ENCODE results near the gene TEAD1.

TEAD1 gene

GRCh38 chr11:12767027-12767426 is 92.8 kb downstream of the TEAD1 start:
- Histone ChIP-seq H3K9ac (ENCODE audit: low read length) (no peak overlapping the region), H3K27me3 (ENCODE audit: control insufficient read depth, insufficient read depth, low read length) (no peaks in the 10 kb centered on the region), H3K4me1 (ENCODE audit: control insufficient read depth, insufficient read depth, low read length) (peaks cover 9% of the 10 kb centered on the region), H3K4me3 (ENCODE audit: low read length) (no peak overlapping the region), H3K36me3 (ENCODE audit: control insufficient read depth, insufficient read depth, low read length) (peaks cover 5% of the 10 kb centered on the region), H3K9me3 (ENCODE audit: control insufficient read depth, low read length) (no peaks in the 10 kb centered on the region)

GRCh38 chr11:12767577-12767976 is 93.4 kb downstream of the TEAD1 start:
- Histone ChIP-seq H3K36me3 (ENCODE audit: control insufficient read depth, insufficient read depth, low read length) (peaks cover 5% of the 10 kb centered on the region), H3K9ac (ENCODE audit: low read length) (no peak overlapping the region), H3K4me1 (ENCODE audit: control insufficient read depth, insufficient read depth, low read length) (peaks cover 9% of the 10 kb centered on the region), H3K27me3 (ENCODE audit: control insufficient read depth, insufficient read depth, low read length) (no peaks in the 10 kb centered on the region), H3K9me3 (ENCODE audit: control insufficient read depth, low read length) (no peaks in the 10 kb centered on the region), H3K4me3 (ENCODE audit: low read length) (no peak overlapping the region)

DNA sequence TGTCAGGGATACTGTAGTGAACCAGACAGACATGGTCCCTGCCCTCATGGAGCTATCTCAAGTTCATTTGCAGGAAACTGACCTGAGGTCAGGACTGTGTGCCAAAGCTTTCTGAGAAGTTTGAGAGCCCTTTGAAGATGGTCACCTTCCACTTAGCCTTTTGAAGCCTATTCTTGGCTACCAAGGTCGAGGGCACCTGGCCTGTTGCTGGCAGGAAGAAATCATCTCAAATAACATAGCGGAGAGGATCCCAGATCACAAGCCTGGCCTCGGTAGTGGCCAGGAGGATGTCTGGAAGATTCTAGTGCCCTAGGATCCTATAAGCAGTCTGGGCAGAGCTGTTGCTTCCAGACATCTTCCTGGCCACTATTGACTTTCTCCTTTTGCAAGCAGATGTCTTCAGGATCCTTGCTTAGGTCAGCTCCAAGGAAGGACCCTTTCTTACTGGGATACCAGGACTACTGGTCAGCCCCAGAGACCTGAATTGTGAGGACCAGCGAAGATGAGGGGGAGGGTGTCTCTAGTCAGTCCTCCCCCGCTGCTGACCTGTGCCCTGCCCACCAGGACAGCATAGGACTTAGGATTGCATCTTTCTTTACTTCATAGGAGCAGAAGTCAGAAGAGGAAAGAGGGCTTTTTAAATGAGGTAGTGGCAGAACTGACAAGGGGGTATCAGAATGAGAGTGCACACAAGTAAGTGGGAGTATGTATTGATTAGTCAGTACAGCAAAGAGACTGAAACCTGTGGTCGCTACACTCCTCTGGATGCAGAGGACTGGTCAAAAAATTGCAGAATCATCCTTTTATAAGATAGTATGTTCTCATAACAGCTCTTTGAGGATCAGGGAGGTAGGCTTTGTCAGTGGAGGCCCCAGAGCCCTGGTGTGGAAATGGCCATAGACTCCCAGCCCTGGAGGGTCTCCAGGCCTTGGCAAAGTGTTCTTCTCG is 94.8 kb downstream of the TEAD1 start:
- Histone ChIP-seq H3K9ac (ENCODE audit: low read length) (no peak overlapping the region), H3K4me1 (ENCODE audit: control insufficient read depth, insufficient read depth, low read length) (peaks cover 9% of the 10 kb centered on the region), H3K36me3 (ENCODE audit: control insufficient read depth, insufficient read depth, low read length) (peaks cover 4% of the 10 kb centered on the region), H3K4me3 (ENCODE audit: low read length) (no peak overlapping the region), H3K27me3 (ENCODE audit: control insufficient read depth, insufficient read depth, low read length) (no peaks in the 10 kb centered on the region), H3K9me3 (ENCODE audit: control insufficient read depth, low read length) (no peaks in the 10 kb centered on the region)

GRCh38 chr11:12769834-12770345 is 95.7 kb downstream of the TEAD1 start:
- H3K4me1 ChIP-seq (ENCODE audit: control insufficient read depth, insufficient read depth, low read length) = peaks cover 9% of the 10 kb centered on the region
- no peaks in the 10 kb centered on the region for H3K9me3 ChIP-seq (ENCODE audit: control insufficient read depth, low read length)
- H3K36me3 ChIP-seq (ENCODE audit: control insufficient read depth, insufficient read depth, low read length) = no peaks in the 10 kb centered on the region
- no peak overlapping the region for H3K4me3 ChIP-seq (ENCODE audit: low read length)
- no peaks in the 10 kb centered on the region for H3K27me3 ChIP-seq (ENCODE audit: control insufficient read depth, insufficient read depth, low read length)
- H3K9ac ChIP-seq (ENCODE audit: low read length) = no peak overlapping the region

DNA sequence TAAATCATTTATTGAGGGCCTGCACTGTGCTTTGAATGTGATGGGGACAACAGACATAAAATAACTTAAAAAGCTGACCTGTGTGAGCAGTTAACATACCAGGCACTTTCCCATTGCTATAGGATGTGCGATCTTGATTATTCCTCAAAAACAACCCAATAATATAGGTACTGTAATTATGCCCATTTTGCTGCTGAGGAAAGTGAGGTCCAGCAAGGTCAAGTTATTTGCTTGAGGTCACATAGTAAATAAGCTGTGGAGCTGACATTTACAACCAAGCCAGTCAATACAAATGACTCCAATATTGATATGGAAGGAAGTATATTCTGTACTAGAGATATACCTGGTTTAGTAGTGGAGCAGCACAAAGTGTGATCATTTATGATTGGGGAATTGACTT is 96.2 kb downstream of the TEAD1 start:
- no peaks in the 10 kb centered on the region for H3K36me3 ChIP-seq (ENCODE audit: control insufficient read depth, insufficient read depth, low read length)
- H3K9me3 ChIP-seq (ENCODE audit: control insufficient read depth, low read length) = no peaks in the 10 kb centered on the region
- H3K27me3 ChIP-seq (ENCODE audit: control insufficient read depth, insufficient read depth, low read length) = no peaks in the 10 kb centered on the region
- no peak overlapping the region for H3K9ac ChIP-seq (ENCODE audit: low read length)
- peaks cover 9% of the 10 kb centered on the region for H3K4me1 ChIP-seq (ENCODE audit: control insufficient read depth, insufficient read depth, low read length)
- H3K4me3 ChIP-seq (ENCODE audit: low read length) = no peak overlapping the region

DNA sequence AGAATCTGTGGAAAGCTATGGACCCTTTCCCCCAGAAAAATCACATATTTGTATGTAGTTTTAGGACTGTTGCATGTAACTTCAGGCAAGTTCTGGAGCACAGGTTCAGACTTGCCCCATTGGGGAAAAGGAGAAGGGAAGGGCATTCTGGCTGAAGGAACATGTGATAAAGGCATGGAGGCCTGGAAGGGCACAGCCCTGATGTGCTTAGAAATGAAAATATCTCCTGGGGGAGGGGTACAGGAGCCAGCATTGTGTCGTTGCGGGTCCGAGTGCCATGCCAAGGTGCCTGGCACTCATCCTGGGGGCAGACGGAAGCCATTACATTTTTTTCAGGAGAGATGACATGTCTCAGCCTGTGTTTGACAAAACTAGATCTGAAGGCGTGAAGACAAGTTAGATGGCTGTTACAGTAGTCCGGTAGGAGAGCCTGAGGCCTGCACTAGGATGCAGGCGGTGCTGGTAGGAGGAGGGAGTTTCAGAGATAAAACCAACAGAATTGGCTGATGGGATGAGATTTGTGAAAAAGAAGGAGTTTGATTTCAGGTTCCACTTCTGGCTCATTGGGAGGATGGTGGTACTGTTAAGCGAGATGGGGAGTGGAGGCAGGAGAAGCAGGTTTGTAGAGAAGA is 96.9 kb downstream of the TEAD1 start:
- Histone ChIP-seq H3K9me3 (ENCODE audit: control insufficient read depth, low read length) (no peaks in the 10 kb centered on the region), H3K27me3 (ENCODE audit: control insufficient read depth, insufficient read depth, low read length) (no peaks in the 10 kb centered on the region), H3K4me3 (ENCODE audit: low read length) (no peak overlapping the region), H3K36me3 (ENCODE audit: control insufficient read depth, insufficient read depth, low read length) (no peaks in the 10 kb centered on the region), H3K9ac (ENCODE audit: low read length) (no peak overlapping the region), H3K4me1 (ENCODE audit: control insufficient read depth, insufficient read depth, low read length) (peaks cover 9% of the 10 kb centered on the region)

DNA sequence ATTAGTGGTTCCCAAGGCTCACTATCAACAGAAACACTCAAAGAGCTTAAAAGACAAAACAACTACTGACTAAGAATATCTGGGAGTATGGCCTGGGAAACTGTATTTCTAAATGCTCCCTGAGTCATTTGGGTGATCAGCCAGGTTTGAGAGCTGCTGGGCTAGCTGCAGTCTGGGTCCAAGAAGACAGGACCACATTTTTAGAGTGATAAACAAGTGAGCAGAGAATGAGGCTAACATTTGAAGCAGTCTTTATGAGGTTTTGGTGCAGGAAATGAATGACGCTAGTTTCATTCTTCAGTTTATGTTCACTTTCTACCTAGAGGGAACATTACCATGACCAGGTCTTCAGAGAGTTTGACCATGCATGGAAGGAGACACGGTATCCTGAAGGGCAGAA is 97.7 kb downstream of the TEAD1 start:
- H3K4me3 ChIP-seq (ENCODE audit: low read length) = no peak overlapping the region
- no peaks in the 10 kb centered on the region for H3K9me3 ChIP-seq (ENCODE audit: control insufficient read depth, low read length)
- no peaks in the 10 kb centered on the region for H3K27me3 ChIP-seq (ENCODE audit: control insufficient read depth, insufficient read depth, low read length)
- peaks cover 9% of the 10 kb centered on the region for H3K4me1 ChIP-seq (ENCODE audit: control insufficient read depth, insufficient read depth, low read length)
- H3K36me3 ChIP-seq (ENCODE audit: control insufficient read depth, insufficient read depth, low read length) = no peaks in the 10 kb centered on the region
- no peak overlapping the region for H3K9ac ChIP-seq (ENCODE audit: low read length)

DNA sequence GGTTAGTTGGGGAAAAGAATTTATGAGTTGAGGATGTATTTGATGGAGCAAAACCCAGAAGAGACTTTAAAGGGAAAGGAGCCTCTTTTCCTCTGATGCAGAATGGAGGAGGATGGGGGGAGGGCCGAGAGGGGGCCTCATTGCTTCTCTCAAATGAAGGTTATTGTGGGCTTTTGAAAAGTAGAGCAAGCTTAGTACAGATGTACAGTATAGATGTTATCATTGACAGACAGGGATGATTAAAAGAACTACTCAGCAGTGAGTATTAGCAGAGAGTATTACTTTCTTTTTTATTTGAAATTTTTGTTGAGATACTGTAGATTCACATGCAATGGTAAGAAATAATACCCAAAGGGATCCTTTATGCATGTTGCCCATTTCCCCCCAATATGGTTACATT is 98.1 kb downstream of the TEAD1 start:
- no peak overlapping the region for H3K4me3 ChIP-seq (ENCODE audit: low read length)
- peaks cover 9% of the 10 kb centered on the region for H3K4me1 ChIP-seq (ENCODE audit: control insufficient read depth, insufficient read depth, low read length)

GRCh38 chr11:12773591-12773990 is 99.4 kb downstream of the TEAD1 start:
- H3K9ac ChIP-seq (ENCODE audit: low read length) = no peak overlapping the region
- H3K4me1 ChIP-seq (ENCODE audit: control insufficient read depth, insufficient read depth, low read length) = peaks cover 9% of the 10 kb centered on the region
- H3K36me3 ChIP-seq (ENCODE audit: control insufficient read depth, insufficient read depth, low read length) = no peaks in the 10 kb centered on the region
- H3K4me3 ChIP-seq (ENCODE audit: low read length) = no peak overlapping the region
- no peaks in the 10 kb centered on the region for H3K9me3 ChIP-seq (ENCODE audit: control insufficient read depth, low read length)
- H3K27me3 ChIP-seq (ENCODE audit: control insufficient read depth, insufficient read depth, low read length) = no peaks in the 10 kb centered on the region

More for the DNA sequence above, 98.1 kb downstream of the TEAD1 start:
- H3K9ac ChIP-seq (ENCODE audit: low read length) = no peak overlapping the region
- H3K27me3 ChIP-seq (ENCODE audit: control insufficient read depth, insufficient read depth, low read length) = no peaks in the 10 kb centered on the region
- H3K36me3 ChIP-seq (ENCODE audit: control insufficient read depth, insufficient read depth, low read length) = no peaks in the 10 kb centered on the region
- H3K9me3 ChIP-seq (ENCODE audit: control insufficient read depth, low read length) = no peaks in the 10 kb centered on the region

DNA sequence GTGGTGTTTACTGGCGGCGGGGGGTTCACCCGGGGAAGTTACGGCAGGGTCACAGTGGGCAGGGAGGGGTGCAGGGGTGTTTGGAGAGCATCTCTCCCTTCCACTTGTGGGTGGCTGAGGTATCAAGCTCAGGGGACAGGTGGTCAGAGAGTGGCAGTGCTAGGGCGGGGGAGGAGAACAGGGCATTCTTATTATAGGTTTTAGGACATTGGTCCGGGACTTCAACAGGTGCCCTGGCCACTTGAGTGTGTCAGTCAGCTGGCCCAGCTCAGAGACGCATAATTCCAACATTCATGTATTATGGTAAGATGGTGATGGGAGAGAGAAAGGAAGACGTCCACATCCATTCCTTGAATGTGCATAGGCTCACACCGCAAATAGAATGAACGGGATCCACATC is 101.7 kb downstream of the TEAD1 start:
- Histone ChIP-seq H3K4me1 (ENCODE audit: control insufficient read depth, insufficient read depth, low read length) (no peaks in the 10 kb centered on the region), H3K36me3 (ENCODE audit: control insufficient read depth, insufficient read depth, low read length) (no peaks in the 10 kb centered on the region), H3K27me3 (ENCODE audit: control insufficient read depth, insufficient read depth, low read length) (no peaks in the 10 kb centered on the region), H3K9me3 (ENCODE audit: control insufficient read depth, low read length) (no peaks in the 10 kb centered on the region), H3K4me3 (ENCODE audit: low read length) (no peak overlapping the region), H3K9ac (ENCODE audit: low read length) (no peak overlapping the region)

DNA sequence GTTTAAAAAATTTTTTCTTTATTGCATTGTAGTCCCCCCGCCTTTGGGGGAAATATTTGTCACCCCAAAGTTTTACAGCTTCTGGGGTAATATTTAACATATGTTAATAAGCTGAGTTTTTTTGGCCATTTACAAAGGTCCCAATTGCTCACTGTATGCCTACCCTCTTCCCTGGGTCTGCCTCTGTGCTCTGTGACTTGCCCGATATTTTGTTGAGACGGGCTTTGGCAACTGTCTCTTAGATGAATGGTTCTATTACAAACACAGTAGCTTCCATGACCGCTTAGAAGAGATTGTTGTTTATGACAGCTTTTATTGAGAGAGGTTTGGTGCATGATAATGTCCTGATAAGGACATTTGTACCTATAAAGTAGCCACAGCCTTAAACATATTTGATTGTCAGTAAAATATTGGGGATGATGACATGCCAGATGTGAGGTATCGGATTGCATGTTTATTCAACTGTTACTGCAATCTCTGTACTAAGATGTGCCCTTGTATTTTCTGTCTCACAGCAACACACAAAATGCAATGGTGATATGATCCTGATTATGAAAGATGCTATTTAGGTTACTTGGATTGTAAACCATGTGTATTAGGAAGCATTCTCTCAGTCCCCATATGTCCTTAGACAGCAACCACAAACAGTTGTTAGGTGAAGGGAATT is 103.1 kb downstream of the TEAD1 start:
- no peaks in the 10 kb centered on the region for H3K4me1 ChIP-seq (ENCODE audit: control insufficient read depth, insufficient read depth, low read length)
- H3K27me3 ChIP-seq (ENCODE audit: control insufficient read depth, insufficient read depth, low read length) = no peaks in the 10 kb centered on the region
- no peak overlapping the region for H3K9ac ChIP-seq (ENCODE audit: low read length)
- H3K36me3 ChIP-seq (ENCODE audit: control insufficient read depth, insufficient read depth, low read length) = no peaks in the 10 kb centered on the region
- no peak overlapping the region for H3K4me3 ChIP-seq (ENCODE audit: low read length)
- no peaks in the 10 kb centered on the region for H3K9me3 ChIP-seq (ENCODE audit: control insufficient read depth, low read length)

All from mucosa of stomach (tissue), 1 donor.